ENCODE results near the gene GUCY1A2.

Gene GUCY1A2

DNA sequence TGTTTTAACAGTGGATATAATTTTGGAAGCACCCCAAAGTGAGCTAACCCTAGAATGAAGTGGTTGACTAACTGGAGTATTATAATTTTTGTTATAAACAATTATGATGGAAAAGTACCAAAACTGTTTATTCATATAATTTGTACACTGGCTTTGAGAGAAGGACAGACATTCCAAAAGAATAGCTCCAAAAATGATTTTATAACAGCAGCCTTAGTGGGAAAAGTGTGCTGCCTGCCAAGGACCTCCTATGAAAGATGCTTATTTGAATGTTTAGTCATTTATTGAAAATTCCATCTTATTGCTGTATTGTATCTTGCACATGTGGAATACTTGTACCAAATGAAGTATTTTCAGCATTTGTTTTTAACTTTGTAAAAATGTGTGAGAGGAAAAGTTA is 169.8 kb downstream of the GUCY1A2 start:
- in situ Hi-C loops (cut with MboI; ENCODE audit: low sequenced_read_pairs, unreplicated experiment) = no loop called here
- no peak for DNase-seq (ENCODE audit: low spot score)
- TF ChIP-seq, protein P1, sequence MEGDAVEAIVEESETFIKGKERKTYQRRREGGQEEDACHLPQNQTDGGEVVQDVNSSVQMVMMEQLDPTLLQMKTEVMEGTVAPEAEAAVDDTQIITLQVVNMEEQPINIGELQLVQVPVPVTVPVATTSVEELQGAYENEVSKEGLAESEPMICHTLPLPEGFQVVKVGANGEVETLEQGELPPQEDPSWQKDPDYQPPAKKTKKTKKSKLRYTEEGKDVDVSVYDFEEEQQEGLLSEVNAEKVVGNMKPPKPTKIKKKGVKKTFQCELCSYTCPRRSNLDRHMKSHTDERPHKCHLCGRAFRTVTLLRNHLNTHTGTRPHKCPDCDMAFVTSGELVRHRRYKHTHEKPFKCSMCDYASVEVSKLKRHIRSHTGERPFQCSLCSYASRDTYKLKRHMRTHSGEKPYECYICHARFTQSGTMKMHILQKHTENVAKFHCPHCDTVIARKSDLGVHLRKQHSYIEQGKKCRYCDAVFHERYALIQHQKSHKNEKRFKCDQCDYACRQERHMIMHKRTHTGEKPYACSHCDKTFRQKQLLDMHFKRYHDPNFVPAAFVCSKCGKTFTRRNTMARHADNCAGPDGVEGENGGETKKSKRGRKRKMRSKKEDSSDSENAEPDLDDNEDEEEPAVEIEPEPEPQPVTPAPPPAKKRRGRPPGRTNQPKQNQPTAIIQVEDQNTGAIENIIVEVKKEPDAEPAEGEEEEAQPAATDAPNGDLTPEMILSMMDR (IDR thresholded peaks at IDR 0.05; ENCODE audit: borderline replicate concordance, control extremely low read depth, extremely low read depth, insufficient read depth, missing control alignments) = no peak

DNA sequence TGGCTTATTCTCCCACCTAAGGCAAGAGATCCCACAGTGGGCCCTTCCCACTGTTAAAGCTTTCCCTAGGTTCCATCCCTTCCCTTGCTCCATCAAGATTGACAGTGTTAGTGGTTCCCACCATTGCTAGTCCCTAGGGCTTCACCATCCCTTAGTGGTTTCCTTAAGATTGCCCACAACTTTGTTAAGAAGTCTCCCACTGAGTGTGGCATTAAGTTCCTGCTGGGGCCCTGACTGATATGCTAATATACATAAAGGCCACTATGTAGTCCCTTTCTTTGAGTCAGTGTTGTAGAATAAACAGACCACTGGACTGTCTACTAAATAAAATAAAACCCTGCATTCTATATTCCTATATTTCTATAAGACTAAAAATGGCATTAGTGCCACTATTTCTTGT is 176.1 kb downstream of the GUCY1A2 start:
- no peak for DNase-seq (ENCODE audit: low spot score)
- in situ Hi-C loops (cut with MboI; ENCODE audit: low sequenced_read_pairs, unreplicated experiment) = no loop called here

DNA sequence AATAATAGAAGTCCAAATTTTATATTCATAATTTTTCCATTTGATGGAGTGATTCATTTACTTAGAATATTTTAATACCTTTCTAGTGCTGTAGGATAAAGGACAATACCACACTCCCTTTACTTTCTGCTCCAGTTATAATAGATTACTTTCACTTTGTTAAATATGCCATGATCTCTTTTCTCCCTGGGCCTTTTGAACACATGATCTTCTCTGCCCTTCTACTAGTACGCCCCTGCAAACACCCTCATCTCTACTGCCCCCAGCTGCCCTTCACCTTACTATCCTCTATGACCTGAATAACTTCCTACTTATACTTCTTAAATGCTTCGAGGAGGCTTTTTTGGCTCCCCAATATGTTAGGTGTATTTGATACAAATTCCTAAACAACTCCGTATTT is 177.3 kb downstream of the GUCY1A2 start:
- in situ Hi-C loops (cut with MboI; ENCODE audit: low sequenced_read_pairs, unreplicated experiment) = no loop called here
- no peak for DNase-seq (ENCODE audit: low spot score)

More for the DNA sequence above, 176.1 kb downstream of the GUCY1A2 start:
- TF ChIP-seq, protein P1 (IDR thresholded peaks at IDR 0.05; ENCODE audit: borderline replicate concordance, control extremely low read depth, extremely low read depth, insufficient read depth, missing control alignments) = no peak

DNA sequence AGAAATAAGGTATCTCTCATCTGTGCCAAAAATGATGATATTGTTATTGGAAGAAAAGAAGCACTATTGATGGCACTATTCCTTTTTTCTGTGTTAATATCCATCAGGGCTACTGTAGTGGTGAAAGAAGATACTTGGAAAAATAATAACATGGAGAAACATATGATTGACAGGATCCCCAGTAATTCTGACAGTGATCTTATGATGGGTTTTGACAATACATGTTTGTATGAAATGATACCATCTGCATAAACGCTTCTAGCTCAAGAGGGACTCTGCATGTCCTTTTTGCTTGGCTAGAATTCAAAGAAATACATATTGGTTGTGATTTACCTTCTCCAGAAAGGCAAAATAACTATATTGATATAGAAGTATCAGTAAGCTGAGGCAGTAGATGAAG is 178.1 kb downstream of the GUCY1A2 start:
- DNase-seq (ENCODE audit: low spot score) = no peak
- TF ChIP-seq, protein P1 (IDR thresholded peaks at IDR 0.05; ENCODE audit: borderline replicate concordance, control extremely low read depth, extremely low read depth, insufficient read depth, missing control alignments) = no peak
- in situ Hi-C loops (cut with MboI; ENCODE audit: low sequenced_read_pairs, unreplicated experiment) = no loop called here

More for the DNA sequence above, 177.3 kb downstream of the GUCY1A2 start:
- TF ChIP-seq, protein P1 (IDR thresholded peaks at IDR 0.05; ENCODE audit: borderline replicate concordance, control extremely low read depth, extremely low read depth, insufficient read depth, missing control alignments) = no peak

DNA sequence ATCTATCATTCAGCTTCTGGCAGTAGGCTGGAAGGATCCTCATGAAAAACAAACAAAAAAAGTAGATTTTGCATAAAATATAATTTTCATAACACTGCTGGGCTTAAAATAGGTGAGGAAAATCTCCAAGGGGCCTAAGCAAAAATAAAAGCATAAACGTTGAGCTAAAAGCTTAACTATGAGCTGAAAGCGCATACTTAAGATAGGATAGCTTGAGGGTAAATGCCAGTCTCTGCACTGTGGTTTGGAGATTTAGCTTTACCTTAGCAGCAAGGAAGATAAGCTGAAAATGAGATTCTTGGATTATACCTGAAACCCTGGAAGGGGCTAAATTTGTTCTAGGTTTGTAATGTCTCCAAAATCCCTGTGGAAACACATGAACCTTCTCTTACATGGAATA is 183.7 kb downstream of the GUCY1A2 start:
- no peak for DNase-seq (ENCODE audit: low spot score)
- in situ Hi-C loops (cut with MboI; ENCODE audit: low sequenced_read_pairs, unreplicated experiment) = no loop called here
- TF ChIP-seq, protein P1 (IDR thresholded peaks at IDR 0.05; ENCODE audit: borderline replicate concordance, control extremely low read depth, extremely low read depth, insufficient read depth, missing control alignments) = no peak

DNA sequence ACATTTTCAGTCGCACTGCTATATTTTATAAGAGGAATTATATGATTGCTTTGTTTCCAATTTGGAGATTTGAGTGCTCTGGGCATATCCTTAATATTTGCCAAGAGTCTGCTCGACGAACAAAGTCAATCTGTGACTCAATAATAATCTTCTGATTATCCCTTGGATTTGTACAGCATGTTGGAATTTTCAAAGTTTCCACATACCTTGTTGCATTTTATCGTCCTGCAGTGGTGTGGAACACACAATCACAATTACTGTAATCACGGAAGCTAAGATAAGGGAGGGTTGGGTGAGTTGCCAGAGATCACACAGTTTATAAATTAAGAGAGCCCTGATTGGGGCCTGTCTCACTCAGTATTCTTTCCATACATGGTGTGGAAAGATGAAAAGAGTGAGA is 189.3 kb downstream of the GUCY1A2 start:
- in situ Hi-C loops (cut with MboI; ENCODE audit: low sequenced_read_pairs, unreplicated experiment) = no loop called here
- TF ChIP-seq, protein P1 (IDR thresholded peaks at IDR 0.05; ENCODE audit: borderline replicate concordance, control extremely low read depth, extremely low read depth, insufficient read depth, missing control alignments) = no peak
- no peak for DNase-seq (ENCODE audit: low spot score)

DNA sequence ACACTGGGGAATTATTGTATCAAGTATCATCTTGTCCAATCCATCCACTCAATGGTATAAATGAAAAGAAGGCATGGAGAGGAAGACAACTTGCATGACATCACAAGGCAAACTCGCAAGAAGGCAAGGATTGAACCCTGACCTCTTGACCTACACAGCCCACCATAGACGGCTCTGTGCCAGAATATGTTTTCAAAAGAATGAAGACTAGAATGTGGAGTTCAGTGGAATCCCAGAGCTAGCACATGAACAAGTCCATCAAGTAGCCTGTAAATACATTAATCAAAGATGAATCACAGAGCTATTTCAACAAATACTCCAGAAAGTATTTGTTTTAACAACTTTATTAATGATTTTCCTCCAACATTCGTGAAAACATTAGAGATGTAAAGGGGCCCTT is 189.7 kb downstream of the GUCY1A2 start:
- DNase-seq (ENCODE audit: low spot score) = no peak
- TF ChIP-seq, protein P1 (IDR thresholded peaks at IDR 0.05; ENCODE audit: borderline replicate concordance, control extremely low read depth, extremely low read depth, insufficient read depth, missing control alignments) = no peak
- in situ Hi-C loops (cut with MboI; ENCODE audit: low sequenced_read_pairs, unreplicated experiment) = no loop called here
